ENCODE data around the gene TTC17.
"Not testable (repeated sequence)": the region's sequence is repeated elsewhere in the genome, so short reads cannot be mapped to it uniquely, and the experiment has no call there.

TTC17 gene

DNA sequence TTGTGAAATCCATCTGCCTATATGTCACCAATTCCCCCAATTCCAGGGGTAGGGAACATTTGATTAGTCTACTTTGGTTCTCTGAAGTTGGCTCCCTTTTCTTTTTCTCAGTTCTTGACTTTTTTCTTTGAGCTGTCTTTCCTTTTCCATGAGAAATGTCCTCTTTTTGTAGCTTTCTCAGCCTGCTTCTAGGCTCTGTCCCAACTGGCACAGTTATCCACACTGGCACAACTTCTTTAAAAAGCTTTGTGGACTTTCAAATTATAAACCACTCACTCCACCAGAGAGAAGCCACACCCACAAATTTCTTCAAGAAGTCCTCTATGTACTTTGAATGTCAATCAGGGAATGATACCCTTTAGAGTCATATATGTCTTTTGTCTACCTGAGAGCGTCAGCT, 100.5 kb downstream of the TTC17 start:
- no peak for DNase-seq

DNA sequence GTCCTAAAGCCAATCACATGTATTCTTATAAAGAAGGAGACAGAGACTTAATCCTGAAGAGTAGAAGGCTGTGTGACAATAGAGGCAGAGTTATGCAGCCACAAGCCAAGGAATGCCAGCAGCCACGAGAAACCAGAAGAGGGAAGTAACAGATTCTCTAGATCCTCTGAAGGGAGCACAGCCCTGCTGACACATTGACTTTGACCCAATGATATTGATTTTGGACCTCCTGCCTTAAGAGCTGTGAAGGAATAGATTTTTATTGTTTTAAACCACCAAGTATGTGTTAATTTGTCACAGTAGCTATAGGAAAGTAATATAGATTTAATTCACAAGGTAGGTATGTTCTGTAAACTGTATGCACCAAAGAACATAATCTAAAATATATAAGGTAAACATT, 103.6 kb downstream of the TTC17 start:
- no peak for DNase-seq

DNA sequence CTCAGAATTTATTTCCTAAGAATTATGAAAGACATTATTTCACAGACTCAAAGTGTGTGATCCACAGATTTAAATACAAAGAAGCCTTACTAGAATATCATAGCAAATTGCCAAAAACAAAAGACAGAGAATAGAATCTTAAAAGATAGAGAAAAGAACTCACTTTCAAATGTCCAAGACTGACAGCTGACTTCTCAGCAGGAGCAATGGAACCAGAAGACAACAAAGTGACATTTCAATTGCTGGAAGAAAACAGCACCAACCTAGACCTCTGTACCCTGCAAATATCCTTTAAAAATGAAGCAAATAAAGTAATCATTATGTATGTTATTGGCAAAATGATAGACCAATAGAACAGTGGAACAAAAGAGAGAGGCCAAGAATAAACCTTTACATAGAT, 109.2 kb downstream of the TTC17 start:
- no peak for DNase-seq

DNA sequence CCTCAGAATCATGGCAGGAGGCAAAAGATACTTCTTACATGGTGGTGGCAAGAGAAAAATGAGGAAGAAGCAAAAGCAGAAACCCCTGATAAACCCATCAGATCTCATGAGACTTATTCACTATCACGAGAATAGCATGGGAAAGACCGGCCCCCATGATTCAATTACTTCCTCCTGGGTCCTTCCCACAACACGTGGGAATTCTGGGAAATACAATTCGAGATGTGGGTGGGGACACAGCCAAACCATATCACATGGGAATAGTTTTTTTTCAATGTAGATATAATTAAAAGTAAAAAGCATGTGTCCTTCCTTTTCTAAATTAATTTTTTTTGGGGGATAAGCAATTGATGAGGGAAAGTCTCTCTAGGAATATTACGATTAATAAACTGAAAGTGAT, 118.8 kb downstream of the TTC17 start:
- not testable (repeated sequence) for DNase-seq

DNA sequence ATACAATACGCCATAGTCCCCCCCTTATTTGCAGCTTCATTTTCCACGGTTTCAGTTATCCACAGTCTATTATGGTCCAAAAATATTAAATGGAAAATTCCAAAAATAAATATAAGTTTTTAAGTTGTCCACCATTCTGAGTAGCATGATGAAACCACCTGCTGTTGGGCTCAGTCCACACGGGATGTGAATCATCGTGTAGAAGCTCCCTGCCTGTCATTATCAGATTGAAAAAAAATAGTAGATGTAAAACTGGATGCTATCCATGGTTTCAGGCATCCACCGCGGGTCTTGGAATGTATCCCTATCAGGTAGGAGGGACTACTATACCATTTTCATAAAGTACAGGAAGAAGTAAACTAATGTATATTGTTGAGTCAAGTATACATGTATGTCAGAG, 127.4 kb downstream of the TTC17 start:
- no peak for DNase-seq

DNA sequence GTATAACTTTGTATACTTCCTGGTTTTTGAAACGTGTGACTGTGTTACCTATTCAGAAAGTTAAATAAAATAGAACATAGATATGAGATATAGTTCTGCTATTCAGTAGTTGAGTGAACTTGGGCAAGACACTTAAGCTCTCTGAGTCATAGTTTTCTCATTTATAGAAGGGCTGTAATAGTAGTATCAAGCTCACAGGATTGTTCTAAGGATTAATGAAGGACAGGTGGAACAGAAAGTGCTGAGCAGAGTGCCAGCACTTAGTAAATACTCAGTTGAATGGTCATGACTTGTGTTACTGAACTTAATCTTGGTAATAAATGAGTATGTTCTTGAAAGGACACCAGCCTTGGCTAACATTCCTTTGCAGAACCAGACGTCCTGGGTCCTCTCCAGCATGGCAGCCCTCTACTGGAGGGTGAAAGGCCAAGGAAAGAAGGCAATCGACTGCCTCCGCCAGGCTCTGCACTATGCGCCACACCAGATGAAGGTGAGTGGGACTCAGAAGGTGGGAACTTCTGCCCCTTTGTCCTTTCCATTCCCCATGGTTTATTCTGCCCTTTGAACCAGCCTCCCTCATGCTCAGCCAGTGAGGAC, 131.2 kb downstream of the TTC17 start:
- DNase-seq, result no peak

DNA sequence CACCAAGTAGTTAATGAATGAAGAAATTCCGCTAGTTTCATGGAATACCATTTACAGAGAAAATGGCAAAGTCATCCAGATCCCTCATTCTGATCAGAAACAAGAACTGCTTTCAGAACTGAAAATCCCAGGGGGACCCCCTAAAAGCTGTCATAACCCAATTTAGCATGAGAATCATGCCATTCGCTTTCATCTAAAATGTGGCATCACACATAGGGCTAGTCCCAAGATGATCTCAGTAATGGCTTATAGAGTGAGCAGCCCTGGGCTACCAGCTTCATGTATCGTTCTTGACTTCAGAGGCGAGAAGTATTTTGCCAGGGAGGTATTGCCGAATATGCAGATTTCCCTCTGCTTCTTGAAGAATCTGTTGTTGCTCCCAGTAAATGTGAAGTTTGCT, 134.0 kb downstream of the TTC17 start:
- no peak for DNase-seq

DNA sequence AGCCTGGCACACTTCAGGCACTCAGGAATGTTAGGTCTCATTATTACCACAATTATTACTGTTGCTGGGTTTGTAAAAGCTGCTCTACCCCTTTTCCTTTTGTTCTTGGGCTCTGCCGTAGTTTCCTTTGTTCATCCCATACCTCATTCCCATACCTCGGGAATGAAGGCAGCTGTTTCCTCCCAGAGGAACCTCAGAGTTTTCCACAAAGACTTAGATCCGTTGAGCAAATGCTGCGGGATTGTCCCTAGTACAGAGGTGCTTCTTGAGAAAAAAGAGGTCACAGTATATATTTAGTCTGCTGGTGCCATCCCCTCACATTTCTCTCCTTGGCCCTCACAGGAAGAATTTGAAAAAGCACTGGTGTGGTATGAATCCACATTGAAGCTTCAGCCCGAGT, 134.7 kb downstream of the TTC17 start:
- DNase-seq, result no peak

DNA sequence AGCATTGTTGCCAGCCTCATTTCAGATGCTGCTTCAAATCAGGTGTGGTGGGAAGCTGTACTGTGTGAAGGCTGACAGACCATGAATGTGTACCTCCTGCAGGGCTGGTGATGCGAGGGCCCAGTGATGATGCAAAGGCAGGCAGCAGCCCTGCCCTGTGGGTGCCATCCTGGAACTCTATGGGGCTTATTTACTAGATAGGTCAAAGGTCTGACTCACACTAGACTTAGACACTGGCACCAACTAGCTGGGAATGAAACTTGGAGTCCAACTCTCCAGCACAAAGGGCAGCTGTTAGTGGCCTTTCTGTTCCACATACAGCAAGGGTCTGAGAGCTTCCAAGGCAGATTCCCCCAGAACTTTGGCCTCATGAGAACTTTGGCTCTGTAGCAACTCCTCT, 138.4 kb downstream of the TTC17 start:
- no peak for DNase-seq

DNA sequence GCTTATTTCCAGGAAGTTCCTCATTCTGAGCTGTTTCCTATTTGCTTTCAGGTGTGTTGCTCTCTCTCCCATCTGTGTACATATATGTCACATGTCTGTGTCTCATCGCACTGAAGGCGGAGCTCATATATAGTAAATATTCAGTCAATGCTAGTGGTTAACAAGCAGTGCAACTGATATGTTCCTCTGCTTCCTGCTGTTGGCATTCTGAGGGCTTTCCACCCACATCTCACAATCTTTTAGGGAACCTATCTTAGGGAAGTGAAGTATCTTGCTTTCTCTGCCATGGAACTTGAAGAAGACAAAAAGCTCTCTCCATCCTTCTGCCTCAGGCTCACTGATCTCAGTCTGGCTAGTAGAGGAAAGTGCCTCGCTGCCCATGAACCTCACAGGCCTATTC, 139.8 kb downstream of the TTC17 start:
- no peak for DNase-seq

DNA sequence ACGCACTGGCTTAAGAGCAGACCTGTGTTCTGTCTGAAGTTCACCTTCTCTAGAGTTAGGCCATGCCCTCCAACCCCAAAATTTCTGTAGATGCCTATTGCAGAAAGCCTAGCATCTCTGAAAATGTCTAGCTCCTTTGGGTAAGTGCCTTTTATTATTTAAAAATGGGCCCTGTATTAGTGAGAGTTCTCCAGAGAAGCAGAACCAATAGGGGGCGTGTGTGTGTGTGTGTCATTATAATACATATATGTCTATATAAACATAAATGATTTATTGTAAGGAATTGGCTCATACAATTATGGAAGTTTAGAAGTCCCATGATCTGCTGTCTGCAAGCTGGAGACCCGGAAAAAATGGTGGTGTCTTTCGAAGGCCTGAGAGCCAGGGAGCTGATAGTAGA, 144.7 kb downstream of the TTC17 start:
- no peak for DNase-seq

DNA sequence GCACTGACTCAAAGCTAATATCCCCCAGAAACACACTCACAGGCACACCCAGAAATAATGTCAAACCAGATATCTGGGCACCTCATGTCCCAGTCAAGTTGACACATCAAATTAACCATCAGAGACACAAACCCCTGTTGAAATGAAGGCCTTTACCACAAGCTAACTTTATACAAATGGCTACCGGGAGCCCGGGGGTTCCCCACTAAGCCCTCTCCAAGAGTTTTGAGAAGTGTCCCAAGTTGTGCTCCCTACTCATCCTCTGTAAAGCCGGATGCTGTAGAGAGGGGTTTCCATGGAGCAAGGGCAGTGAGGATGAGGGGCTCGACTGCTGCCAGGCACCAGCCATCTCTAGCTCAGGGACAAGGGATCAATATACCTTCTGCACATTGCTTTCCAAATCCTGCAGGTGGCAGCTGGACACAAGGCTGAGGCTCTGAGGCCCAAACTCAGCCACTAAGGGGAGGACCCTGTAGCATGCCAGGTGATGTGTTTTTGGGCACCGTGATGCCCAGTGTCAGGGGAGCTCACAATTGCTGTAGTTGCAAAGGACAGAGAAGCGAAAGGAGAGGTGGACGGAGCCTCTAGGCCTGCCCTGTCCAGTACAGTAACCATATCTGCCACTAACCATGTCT, 145.7 kb downstream of the TTC17 start:
- no peak for DNase-seq

DNA sequence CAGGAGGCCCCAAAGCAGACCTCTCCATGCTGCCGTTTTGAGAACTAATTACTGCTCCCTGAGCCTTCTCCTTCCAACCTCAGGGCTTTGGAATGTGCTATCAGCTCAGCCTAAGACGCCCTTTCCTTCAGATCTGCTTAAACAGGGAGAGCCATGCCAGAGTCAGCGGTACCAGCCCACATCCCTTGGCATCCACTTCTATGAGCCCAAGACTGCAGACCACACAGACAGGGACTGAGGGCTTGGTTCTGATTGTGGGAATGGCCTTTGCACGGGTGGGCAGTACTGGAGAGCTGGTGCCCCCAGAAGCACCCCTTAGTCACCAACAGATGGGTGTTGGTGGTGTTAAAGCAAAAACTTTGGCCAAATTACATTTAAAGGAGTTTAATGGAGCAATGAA, 146.5 kb downstream of the TTC17 start:
- no peak for DNase-seq

DNA sequence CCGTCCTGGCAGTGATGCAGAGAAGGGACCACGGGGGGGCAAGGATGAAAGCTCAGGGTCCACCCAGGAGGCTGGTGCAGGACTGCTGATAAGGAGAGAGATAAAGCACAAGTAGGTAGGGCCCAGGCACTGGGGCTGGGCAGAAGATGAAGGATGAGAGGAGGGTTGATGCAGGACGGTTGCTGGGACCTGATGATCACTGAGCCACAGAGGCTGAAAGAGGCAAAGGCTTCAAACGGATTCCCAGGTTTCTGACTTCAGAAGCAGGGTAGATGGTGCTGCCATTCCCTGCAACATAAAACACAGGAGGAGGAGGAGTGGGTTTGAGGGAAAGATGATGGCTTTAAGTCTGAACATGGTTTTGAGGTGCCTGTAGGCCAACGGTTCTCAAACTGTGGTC, 148.5 kb downstream of the TTC17 start:
- DNase-seq, result no peak

DNA sequence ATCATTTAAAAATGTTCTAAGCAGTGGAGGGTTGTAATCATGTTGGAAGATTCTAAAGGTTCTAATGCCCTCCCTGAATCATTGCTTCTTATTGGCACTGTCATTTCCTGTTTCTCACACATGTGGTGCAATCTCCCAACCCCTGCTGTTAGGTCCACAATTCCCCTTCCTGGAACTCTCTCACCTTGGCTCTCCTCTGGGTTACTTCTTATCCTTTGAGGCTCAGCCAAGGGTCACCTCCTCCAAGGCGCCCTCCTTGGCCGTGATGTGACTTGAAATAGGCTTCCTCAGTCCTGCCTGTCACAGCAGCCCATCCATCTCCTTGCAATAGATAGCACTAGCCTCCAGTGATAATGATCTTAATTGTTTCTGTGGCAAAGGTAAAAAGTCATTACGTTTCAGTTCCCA, 149.8 kb downstream of the TTC17 start:
- DNase-seq, result no peak

DNA sequence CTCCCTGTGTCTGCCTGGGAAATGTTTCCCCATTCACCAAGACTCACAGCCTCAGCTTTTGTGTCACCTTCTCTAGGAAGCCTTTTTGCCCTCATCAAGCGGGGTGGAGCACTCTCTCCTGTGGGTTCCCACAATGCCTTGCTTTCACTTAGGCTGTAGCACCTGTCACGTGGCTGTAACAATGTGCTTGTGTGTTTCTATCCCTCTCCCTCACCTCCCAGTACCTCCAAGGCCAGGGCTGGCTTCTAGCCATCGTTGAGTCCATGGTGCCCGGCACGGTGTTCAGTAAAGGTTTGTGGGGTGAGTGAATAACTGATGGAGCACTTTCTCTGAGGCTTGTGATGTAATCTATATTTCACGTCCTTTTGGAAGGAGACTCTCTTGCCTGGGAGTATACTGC, 153.2 kb downstream of the TTC17 start:
- DNase-seq, result no peak

DNA sequence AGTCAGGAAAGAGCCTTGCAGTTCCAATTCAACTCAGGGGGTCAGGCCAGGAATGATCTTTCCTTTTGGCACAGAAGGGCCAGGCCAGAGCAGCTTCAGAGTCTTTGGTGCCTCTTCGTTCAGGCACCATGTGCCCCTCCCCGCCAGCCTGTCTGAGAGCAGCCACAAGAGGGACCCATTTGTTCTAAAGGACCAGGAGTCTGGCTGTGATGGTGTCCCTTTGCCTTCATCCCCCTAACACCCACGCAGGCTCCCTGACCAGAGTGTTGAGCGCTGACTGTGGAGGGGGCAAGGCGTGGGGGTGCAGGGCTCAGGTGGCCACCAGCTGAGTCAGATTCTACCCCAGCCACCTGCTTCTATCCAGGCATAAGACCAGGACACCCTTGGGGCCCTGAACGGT, 156.4 kb downstream of the TTC17 start:
- DNase-seq, result no peak

DNA sequence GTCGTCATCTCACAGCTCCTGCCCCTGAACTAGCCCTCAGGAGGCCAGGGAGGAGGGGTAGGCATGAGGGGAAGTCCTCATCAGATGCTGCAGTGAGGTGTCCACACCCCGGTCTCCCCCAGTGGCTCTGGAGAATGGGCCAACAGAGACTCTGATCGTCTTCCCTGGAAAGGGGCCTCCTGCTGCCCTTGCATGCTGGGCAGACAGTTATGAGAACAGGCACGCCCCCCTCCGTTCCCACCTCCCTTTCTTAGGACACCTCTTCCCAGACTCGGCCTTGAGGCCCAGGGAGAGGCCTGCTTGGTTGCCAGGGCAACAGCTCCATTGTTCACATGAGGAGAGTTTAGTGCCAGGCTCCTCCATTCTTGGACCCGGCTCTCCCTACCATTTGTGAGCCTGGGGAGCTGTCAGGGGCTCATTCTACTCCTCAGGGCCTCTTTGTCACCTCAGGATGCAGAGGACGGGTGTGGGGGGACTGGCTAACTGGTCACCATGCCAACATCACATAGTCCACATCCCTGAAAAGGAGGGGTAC, 157.7 kb downstream of the TTC17 start:
- no peak for DNase-seq

DNA sequence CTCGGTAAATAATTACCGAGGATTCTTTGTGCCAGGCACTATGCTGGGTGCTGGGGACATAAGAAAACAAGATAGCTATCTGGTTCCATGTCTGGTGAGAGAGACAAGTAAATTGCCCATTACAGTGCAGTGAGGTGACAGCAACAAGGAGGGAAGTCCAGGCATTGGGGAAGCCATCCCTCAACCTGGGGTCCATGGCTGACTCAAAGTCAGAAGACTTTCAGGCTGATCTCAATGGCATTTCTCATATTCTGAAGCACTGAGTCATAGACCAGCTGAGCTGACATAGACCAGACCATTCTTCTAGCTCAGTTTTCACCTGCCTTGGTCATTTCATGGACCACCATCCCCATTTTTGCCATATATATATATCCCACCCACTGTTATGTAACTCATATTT, 158.8 kb downstream of the TTC17 start:
- DNase-seq, result no peak

DNA sequence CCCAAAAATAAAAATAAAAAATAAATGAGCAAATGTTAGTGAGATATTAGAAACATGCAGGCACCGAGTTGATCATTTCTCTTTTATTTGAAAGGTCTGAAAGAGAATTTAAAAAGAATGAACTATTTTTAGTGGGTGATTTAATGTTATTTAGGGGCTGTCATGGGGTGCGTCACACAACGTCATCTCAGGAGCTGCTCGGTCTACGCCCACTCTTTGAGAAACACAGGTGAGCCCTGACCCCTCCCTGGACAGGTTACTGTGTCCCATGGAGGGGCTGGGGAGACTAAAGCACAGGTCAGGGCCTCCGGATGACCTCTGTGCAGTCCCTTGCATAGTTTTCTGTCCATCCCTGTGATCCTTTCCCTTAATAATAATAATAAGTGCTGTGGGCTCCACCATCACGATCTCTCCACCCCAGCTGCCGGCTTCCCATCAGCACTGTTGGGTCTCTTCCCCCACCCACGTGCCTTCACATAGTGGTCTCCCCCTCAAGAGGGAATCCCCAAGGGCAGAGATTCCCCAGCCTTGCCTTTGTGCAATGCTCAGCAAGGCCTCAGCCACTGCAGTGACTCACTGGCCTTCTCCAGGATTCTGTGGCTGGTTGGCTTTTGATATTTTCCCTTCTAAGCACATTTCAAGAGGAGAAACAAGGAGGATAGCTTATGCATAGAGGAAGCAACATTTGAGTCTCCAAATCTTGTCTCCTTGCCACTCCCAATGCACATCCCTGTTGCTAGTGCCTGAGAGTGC, 159.9 kb downstream of the TTC17 start:
- DNase-seq, result no peak

DNA sequence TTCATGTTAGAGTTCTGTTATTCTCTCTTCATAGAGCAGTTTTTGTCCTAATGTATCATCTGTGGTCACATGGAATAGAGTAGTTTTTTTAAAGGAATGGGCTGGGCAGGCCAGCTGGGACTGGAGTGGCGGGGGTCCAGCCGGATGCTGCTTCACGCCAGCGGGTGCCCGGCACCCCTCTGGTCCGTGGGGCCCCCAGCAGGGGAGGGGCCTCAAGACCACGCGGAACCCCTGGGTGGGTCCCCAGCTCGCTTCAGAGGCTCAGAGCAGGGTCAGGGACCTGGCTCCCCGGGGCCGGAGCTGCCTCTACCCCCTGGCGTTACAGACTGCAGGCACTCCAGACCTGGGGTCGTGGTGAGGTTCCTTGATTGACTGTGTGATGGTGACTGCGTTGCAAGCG, 162.8 kb downstream of the TTC17 start:
- no peak for DNase-seq

DNA sequence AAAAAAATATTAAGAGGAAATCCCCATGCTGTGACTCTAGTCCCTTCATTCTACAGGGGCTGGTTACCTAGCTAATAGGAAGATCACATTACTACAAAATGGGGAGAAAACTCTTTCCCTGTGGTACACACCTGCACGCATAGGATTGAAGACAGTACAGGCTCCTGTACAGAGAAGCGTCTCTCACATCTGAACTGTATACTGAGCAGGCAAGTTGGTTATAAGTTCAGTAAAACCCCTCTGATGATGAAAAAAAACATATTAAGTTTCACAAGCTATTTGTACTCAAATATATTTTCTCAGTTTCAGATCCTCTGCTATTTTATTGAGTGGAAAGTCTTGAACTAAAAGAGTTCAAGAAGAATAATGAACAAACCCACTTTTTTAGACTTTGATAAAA, 164.9 kb downstream of the TTC17 start:
- no peak for DNase-seq

DNA sequence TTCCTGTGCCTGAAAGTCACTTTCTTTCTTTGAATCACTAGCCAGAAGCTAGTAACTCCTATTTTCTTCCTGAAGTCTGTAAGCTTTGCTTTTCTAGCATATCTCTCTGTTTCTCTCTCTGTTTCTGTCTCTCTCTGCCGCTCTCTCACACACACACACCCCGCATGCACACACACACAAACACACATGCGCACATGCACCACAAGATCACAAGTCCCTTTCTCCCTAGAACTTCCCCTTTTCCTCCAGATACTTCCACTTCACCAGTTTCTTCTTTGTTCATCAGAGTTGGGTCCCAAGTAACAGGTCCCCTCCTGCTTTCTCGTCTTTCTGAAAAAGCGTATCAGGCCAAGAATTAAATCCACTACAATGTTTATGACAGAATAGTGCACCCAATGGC, 173.3 kb downstream of the TTC17 start:
- DNase-seq, result no peak

DNA sequence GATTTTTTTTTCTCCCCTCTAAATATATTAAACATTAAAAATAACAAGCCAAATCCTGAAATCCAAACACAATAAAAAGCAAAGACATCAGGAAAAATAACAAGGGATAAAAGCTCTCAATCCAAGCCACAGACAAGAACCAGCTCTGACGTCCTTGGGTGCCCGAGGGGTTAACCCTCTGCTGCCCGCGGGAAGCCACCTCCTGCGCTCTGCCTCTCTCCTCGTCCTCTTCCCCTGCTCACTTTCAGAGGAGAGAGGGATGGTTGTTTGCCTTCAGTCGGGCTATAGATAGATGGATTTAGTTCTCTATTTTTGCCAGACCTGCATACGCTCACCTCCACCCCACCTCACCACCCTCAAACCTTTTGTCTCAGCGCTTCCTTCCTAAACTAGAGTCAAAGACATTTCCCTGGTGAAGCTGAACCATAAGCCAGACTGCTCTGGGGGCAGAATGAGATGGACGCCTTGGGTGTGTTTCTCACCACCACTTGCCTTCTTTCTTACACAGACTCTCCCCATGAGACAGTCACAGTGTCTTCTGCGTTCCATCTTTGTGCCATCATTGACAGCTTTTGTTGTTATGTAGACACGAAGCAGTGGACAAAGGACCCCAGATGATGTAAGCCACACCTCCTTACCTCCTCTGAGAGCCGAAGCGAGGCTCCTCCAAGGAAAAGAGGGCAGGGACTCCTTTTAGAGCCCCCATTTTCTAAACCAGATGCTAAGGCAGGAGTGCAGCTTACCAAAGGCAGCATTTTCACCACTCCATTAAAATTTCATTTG, 179.3 kb downstream of the TTC17 start:
- DNase-seq, result no peak
